K562 (cell line): Measurements from ENCODE around the gene FAM83E. TPM values are rescaled to one million over a fixed set of nuclear protein-coding genes. Genes with fewer than 3 reads are reported as not detected.

ENCODE experiments used
- HNRNPK ChIP-seq: fragments of 200-400 bp; formaldehyde crosslinking; IDR thresholded peaks from one replicate; pipeline ENCODE4 v1.6.1; 2018; ENCODE audit warnings: mild to moderate bottlenecking, low read depth, low read length; ENCODE audit not compliant: poor library complexity, severe bottlenecking
- HOXB6 ChIP-seq: fragments of 250-450 bp; sonication (Bioruptor Pico); IDR thresholded peaks from 2 replicates; pipeline ENCODE4 v1.5.1; 2022; ENCODE audit warnings: mild to moderate bottlenecking, borderline replicate concordance
- MEF2A ChIP-seq: IDR thresholded peaks from 2 replicates; pipeline ENCODE4 v1.6.1; 2011; ENCODE audit warnings: low read depth, mild to moderate bottlenecking, low read length, moderate library complexity; ENCODE audit not compliant: control insufficient read depth
- NFIX ChIP-seq: fragments of 250-450 bp; sonication (Bioruptor Pico); IDR thresholded peaks from 2 replicates; pipeline ENCODE4 v1.4.0; 2020; ENCODE audit warnings: low read depth, mild to moderate bottlenecking, moderate library complexity
- POLR2H ChIP-seq: IDR thresholded peaks from 2 replicates; pipeline ENCODE4 v1.6.1; 2016; ENCODE audit warnings: missing genetic modification characterization, low read depth, mild to moderate bottlenecking, control low read depth, missing compliant biosample characterization, moderate library complexity
- RBM39 ChIP-seq: fragments of 200-400 bp; formaldehyde crosslinking; optimal IDR thresholded peaks from 2 replicates; pipeline ENCODE3; 2018; ENCODE audit warnings: low read depth, low read length
- REST ChIP-seq, 2 experiments: fragments of 450-650 bp; formaldehyde crosslinking in 1 of 2; IDR thresholded peaks; 2 replicates each; pipeline versions ENCODE4 v1.4.0 to v1.6.1; 2014 to 2020; ENCODE audit warnings: mild to moderate bottlenecking in 2 of 2, borderline replicate concordance in 1 of 2, low read depth in 1 of 2
- SREBF2 ChIP-seq: sonication (generic); formaldehyde crosslinking; IDR thresholded peaks from 2 replicates; pipeline ENCODE4 v1.4.0; 2020; ENCODE audit warnings: mild to moderate bottlenecking, missing genetic modification reagents
- ZBTB1 ChIP-seq: sonication (generic); formaldehyde crosslinking; IDR thresholded peaks from 2 replicates; pipeline ENCODE4 v1.8.1; 2023; ENCODE audit warnings: missing genetic modification reagents, low read depth, mild to moderate bottlenecking, borderline replicate concordance
- polyA plus RNA-seq, 8 experiments: library from polyadenylated mRNA; depleted of rRNA in 4 of 8; stranded (reverse) in 5 of 8; unstranded in 3 of 8; fragments of >200 nt; fragmentation: Nextera tagmentation in 2 of 8; fragmentation: Illumina TruSeq in 1 of 8; extraction: Ambion mirVana in 2 of 8; extraction: Trizol in 1 of 8; gene quantifications; 2 replicates each; pipeline versions ENCODE4 v1.2.1 to v1.2.3, GENCODE V29; 2011 to 2014; ENCODE audit warnings: inconsistent platforms in 1 of 8, missing spikeins in 1 of 8
- total RNA-seq, 7 experiments: library from RNA; depleted of rRNA in 6 of 7; stranded (reverse); fragments of >200 nt in 6 of 7; fragmentation: Illumina TruSeq in 2 of 7; extraction: Trizol in 2 of 7; gene quantifications; 2 replicates each; pipeline versions ENCODE4 v1.2.1 to v1.2.3, GENCODE V29; 2011 to 2021; ENCODE audit warnings: low replicate concordance in 1 of 7

The FAM83E gene
- total and polyA plus RNA-seq, 9 of the 15 experiments (the other 6 are each of a cell fraction or from before 2014, with no cell fraction given): 0.15 to 0.87 (median 0.29) TPM; not detected in 4

- TF ChIP-seq REST (IDR thresholded peaks at IDR 0.05; ENCODE audit: borderline replicate concordance) (0 out of 2 replicates have a peak, but pooled peaks have one; percentile 8), REST (CRISPR knock-in tag; IDR thresholded peaks at IDR 0.05; ENCODE audit: low read depth) (no peak), POLR2H (tag) (0 out of 2 replicates have a peak, but pooled peaks have one; percentile 24), NFIX (CRISPR knock-in tag) (no peak), MEF2A (no peak), HNRNPK (no peak), HOXB6 (CRISPR knock-in tag) (no peak), SREBF2 (CRISPR knock-in tag) (no peak), ZBTB1 (CRISPR knock-in tag) (no peak), RBM39 (peak; percentile 24)
Measured at GRCh38 chr19:48614436-48615230, at the start of gene FAM83E (continued).
